ENCODE data around the gene ZCCHC18. TPM values are rescaled to one million over a fixed set of nuclear protein-coding genes. Genes with fewer than 3 reads are reported as not detected.

ZCCHC18 gene
- total and polyA plus RNA-seq, 2 donors (not counting 1 experiment from before 2014, with no cell fraction given): 16.9 to 28.2 TPM

DNA sequence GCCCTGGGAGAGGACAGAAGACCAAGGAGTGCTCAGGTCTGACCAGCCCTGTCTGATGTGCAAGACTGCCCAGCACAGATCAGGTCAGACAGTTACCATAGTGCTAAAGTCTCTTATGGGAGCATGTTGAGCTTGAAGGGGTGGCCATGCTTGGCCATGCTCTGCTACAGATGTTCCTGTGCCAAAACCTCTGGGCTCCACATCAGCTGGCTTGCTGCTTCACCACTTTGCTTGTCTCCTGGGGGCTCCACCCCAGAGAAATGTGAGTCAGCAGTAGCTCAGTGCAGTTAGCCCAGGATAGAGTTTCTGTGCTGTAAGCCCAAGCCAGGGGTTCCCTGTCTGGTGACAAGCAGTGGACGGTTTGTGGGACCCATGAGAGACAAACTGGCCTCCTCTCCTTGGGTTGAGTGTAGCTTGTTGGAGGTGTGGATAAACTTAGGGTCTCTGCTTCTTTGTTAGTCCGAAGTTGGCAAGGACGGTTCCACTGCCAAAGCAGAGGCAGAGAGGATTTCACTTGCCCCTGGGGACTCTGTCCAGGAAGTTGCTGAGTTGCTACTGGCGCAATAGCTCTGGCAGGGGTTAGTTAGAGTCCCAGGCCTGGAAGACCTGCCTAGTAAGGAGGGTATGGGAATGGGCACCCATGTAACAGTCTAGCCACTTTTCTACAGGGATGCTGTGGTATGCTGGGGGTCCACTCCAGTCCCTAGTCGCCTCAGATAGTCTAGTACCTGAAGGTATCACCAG is 27.6 kb upstream of the ZCCHC18 start:
- ChIA-PET CTCF (no interaction called here), POLR2A (no interaction called here)
- H3K4me3 Mint-ChIP-seq: no peak overlapping the region
- Histone ChIP-seq H3K79me2 (ENCODE audit: control insufficient read depth, insufficient read depth, low read length) (no peaks in the 10 kb centered on the region), H3K9me3 (ENCODE audit: control extremely low read depth in 1 of 3, control insufficient read depth in 2 of 3, insufficient read depth in 1 of 3, low read length in 2 of 3) (no peaks in the 10 kb centered on the region), H3K4me2 (replicated peaks; ENCODE audit: low read depth, low read length, poor library complexity, severe bottlenecking) (no peak overlapping the region), H3K36me3 (replicated peaks in 1 of 2; ENCODE audit: control extremely low read depth in 1 of 2, control insufficient read depth in 1 of 2, extremely low read depth in 1 of 2, insufficient read depth in 2 of 2, low read length in 1 of 2) (no peaks in the 10 kb centered on the region), H3K27ac (ENCODE audit: low read length in 2 of 2) (no peak overlapping the region), H3K27me3 (replicated peaks in 1 of 4; ENCODE audit: control extremely low read depth in 1 of 4, control insufficient read depth in 3 of 4, insufficient read depth in 4 of 4, low read length in 3 of 4) (peaks cover 0 to 2% (median 0%) of the 10 kb centered on the region in 4 experiments), H3K4me3 (ENCODE audit: control extremely low read depth in 1 of 5, extremely low read depth in 1 of 5, insufficient read depth in 1 of 5, low read depth in 2 of 5, low read length in 4 of 5) (no peak overlapping the region), H3K4me1 (ENCODE audit: control insufficient read depth in 2 of 2, insufficient read depth in 2 of 2, low read length in 2 of 2) (no peaks in the 10 kb centered on the region), H3K9ac (ENCODE audit: low read length) (no peak overlapping the region), H2AFZ (ENCODE audit: insufficient read depth, low read depth, low read length, poor library complexity, severe bottlenecking) (no peak overlapping the region), H4K20me1 (ENCODE audit: control insufficient read depth, insufficient read depth, low read length, poor library complexity, severe bottlenecking) (no peaks in the 10 kb centered on the region)
- TF ChIP-seq CTCF (IDR thresholded peaks at IDR 0.05) (no peak), EZH2 (IDR thresholded peaks at IDR 0.05; ENCODE audit: borderline replicate concordance, insufficient read depth, low read depth, low read length, poor library complexity, severe bottlenecking) (no peak)
- H3K27ac Mint-ChIP-seq: no peak overlapping the region
- DNase-seq: no peak
- no peaks in the 10 kb centered on the region for H3K4me1 Mint-ChIP-seq
- no peaks in the 10 kb centered on the region for H3K27me3 Mint-ChIP-seq
- H3K9me3 Mint-ChIP-seq (ENCODE audit: insufficient read depth): no peaks in the 10 kb centered on the region
- 49% methylated on average over 2 of the region's 5 CpGs for WGBS (ENCODE audit: insufficient coverage)
- ATAC-seq (ENCODE audit: low read depth): no peak
- intact Hi-C loops (cut with micrococcal nuclease): no loop called here

GRCh38 chrX:104085477-104085876 is 26.8 kb upstream of the ZCCHC18 start:
- Histone ChIP-seq H3K9ac (ENCODE audit: low read length) (no peak overlapping the region), H3K27ac (ENCODE audit: low read length in 2 of 2) (no peak overlapping the region), H3K9me3 (ENCODE audit: control extremely low read depth in 1 of 3, control insufficient read depth in 2 of 3, insufficient read depth in 1 of 3, low read length in 2 of 3) (no peaks in the 10 kb centered on the region), H3K4me3 (ENCODE audit: control extremely low read depth in 1 of 5, extremely low read depth in 1 of 5, insufficient read depth in 1 of 5, low read depth in 2 of 5, low read length in 4 of 5) (no peak overlapping the region), H4K20me1 (ENCODE audit: control insufficient read depth, insufficient read depth, low read length, poor library complexity, severe bottlenecking) (no peaks in the 10 kb centered on the region), H3K4me1 (ENCODE audit: control insufficient read depth in 2 of 2, insufficient read depth in 2 of 2, low read length in 2 of 2) (no peaks in the 10 kb centered on the region), H2AFZ (ENCODE audit: insufficient read depth, low read depth, low read length, poor library complexity, severe bottlenecking) (no peak overlapping the region), H3K79me2 (ENCODE audit: control insufficient read depth, insufficient read depth, low read length) (no peaks in the 10 kb centered on the region), H3K4me2 (replicated peaks; ENCODE audit: low read depth, low read length, poor library complexity, severe bottlenecking) (no peak overlapping the region), H3K36me3 (replicated peaks in 1 of 2; ENCODE audit: control extremely low read depth in 1 of 2, control insufficient read depth in 1 of 2, extremely low read depth in 1 of 2, insufficient read depth in 2 of 2, low read length in 1 of 2) (no peaks in the 10 kb centered on the region), H3K27me3 (replicated peaks in 1 of 4; ENCODE audit: control extremely low read depth in 1 of 4, control insufficient read depth in 3 of 4, insufficient read depth in 4 of 4, low read length in 3 of 4) (peaks cover 0 to 2% (median 0%) of the 10 kb centered on the region in 4 experiments)
- POLR2A ChIA-PET: no interaction called here
- Mint-ChIP-seq H3K27ac (no peak overlapping the region), H3K4me3 (no peak overlapping the region), H3K9me3 (ENCODE audit: insufficient read depth) (no peaks in the 10 kb centered on the region), H3K27me3 (no peaks in the 10 kb centered on the region), H3K4me1 (no peaks in the 10 kb centered on the region)
- no peak for DNase-seq
- ATAC-seq (ENCODE audit: low read depth): no peak
- TF ChIP-seq EZH2 (IDR thresholded peaks at IDR 0.05; ENCODE audit: borderline replicate concordance, insufficient read depth, low read depth, low read length, poor library complexity, severe bottlenecking) (no peak), CTCF (IDR thresholded peaks at IDR 0.05) (no peak)
- intact Hi-C loops (cut with micrococcal nuclease): no loop called here
- WGBS (ENCODE audit: insufficient coverage): 90% methylated on average over 6 of the region's 7 CpGs
- CTCF ChIA-PET: no interaction called here
